Activated naive CD8-positive, alpha-beta T cell treated with anti-CD3 and anti-CD28 coated beads, Interleukin-2, amount 10 ng/mL, durations not matched to agents 7 days and 5 days (primary cell): ENCODE measurements around the gene IL13. TPM values are rescaled to one million over a fixed set of nuclear protein-coding genes. Genes with fewer than 3 reads are reported as not detected.
"Not testable (repeated sequence)": the region's sequence is repeated elsewhere in the genome, so short reads cannot be mapped to it uniquely, and the experiment has no call there.

Experiments
- ATAC-seq: fragments of 150-1000 bp; cut with Tn5 transposase; one replicate; pipeline ENCODE4 v1.10.0; 2021; ENCODE audit warnings: low read depth, moderate library complexity
- POLR2A ChIA-PET: fragments of 350-600 bp; sonication (Branson Sonifier 250); formaldehyde crosslinking; loops from one replicate; lab custom pipeline; 2021; ENCODE audit warnings: antibody characterized with exemption; lab: Charles Lee
- DNase-seq: peaks from one replicate; pipeline ENCODE4 v3.0.0; 2021
- H3K27ac Mint-ChIP-seq: one replicate; pipeline ENCODE4 v1.8.0; 2022; ENCODE audit warnings: mild to moderate bottlenecking, mixed read lengths
- H3K27me3 Mint-ChIP-seq: one replicate; pipeline ENCODE4 v1.8.0; 2022; ENCODE audit warnings: mild to moderate bottlenecking, moderate library complexity, mixed read lengths
- H3K36me3 Mint-ChIP-seq: one replicate; pipeline ENCODE4 v1.8.0; 2021; ENCODE audit warnings: mild to moderate bottlenecking, mixed read lengths
- H3K4me1 Mint-ChIP-seq: one replicate; pipeline ENCODE4 v1.8.0; 2021; ENCODE audit warnings: mixed read lengths
- H3K4me3 Mint-ChIP-seq: one replicate; pipeline ENCODE4 v1.8.0; 2022; ENCODE audit warnings: mild to moderate bottlenecking, moderate library complexity, mixed read lengths
- H3K9me3 Mint-ChIP-seq: one replicate; pipeline ENCODE4 v1.8.0; 2021; ENCODE audit warnings: mixed read lengths
- total RNA-seq, 2 experiments: library from RNA; stranded (reverse); gene quantifications; one replicate each; pipeline ENCODE4 v1.2.3, GENCODE V29; 2021

IL13 gene
- total RNA-seq, result under 1 TPM; 0.30 to 0.37 TPM

DNA sequence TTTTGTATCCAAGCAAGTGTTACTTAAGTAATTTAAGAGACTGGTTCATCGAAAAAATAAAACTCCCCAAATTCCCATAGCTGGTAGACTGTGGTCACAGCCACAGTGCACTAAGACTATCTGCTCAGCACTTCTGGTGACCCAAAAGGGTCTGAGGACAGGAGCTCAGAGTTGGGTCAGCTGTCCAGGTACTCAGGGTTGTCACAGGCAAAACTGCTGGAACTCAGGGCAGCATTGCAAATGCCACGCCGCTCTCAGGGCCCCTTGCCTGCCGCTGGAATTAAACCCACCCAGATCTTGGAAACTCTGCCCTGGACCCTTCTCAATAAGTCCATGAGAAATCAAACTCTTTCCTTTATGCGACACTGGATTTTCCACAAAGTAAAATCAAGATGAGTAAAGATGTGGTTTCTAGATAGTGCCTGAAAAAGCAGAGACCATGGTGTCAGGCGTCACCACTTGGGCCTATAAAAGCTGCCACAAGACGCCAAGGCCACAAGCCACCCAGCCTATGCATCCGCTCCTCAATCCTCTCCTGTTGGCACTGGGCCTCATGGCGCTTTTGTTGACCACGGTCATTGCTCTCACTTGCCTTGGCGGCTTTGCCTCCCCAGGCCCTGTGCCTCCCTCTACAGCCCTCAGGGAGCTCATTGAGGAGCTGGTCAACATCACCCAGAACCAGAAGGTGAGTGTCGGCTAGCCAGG, at the start of gene IL13:
Gene IL13, plus strand, starts transcription at position 498 of the 705 bp plus-strand sequence. Its CDS starts 14 bp downstream, at position 512.
- H3K9me3 Mint-ChIP-seq, result no peaks in the 10 kb centered on the region
- ATAC-seq (no peak), DNase-seq (no peak)
- peaks cover 7% of the 10 kb centered on the region for H3K27me3 Mint-ChIP-seq
- POLR2A ChIA-PET, result interaction anchor here (0.7 to 1.3 kb wide), 3 partner anchors 15 to 30 kb away, joined by 3 to 4 read pairs (median 3); no protein-coding TSS in a partner anchor
- no peaks in the 10 kb centered on the region for H3K36me3 Mint-ChIP-seq
- peak within 1 kb of the TSS; percentile 78 for H3K4me3 Mint-ChIP-seq
- H3K27ac Mint-ChIP-seq, result peak within 1 kb of the TSS; percentile 85
- peaks cover 34% of the 10 kb centered on the region for H3K4me1 Mint-ChIP-seq

DNA sequence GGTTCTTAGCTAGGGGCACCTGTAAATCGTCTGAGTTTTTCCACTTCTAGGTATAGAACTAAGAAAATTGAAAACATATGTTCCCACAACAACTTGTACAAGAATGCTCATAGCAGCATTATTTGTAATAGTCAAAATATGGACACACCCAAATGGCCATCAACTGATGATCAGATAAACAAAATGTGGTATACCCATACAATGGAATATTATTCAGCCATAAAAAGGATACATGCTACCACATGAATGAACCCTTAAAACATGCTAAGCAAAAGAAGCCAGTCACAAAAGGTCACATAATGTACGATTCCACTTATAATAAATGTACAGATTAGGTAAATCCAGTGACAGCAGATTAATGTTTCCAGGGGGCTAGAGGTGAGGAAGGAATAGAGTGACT, 46.0 kb upstream of the IL13 start:
- Mint-ChIP-seq H3K36me3 (peaks cover 41% of the 10 kb centered on the region), H3K4me1 (no peaks in the 10 kb centered on the region), H3K4me3 (no peak overlapping the region), H3K9me3 (no peaks in the 10 kb centered on the region), H3K27me3 (no peaks in the 10 kb centered on the region), H3K27ac (no peak overlapping the region)
- ATAC-seq (no peak), DNase-seq (no peak)
- POLR2A ChIA-PET, result no interaction called here

GRCh38 chr5:132612846-132613245, 45.1 kb upstream of the IL13 start:
- DNase-seq, result no peak
- Mint-ChIP-seq H3K9me3 (no peaks in the 10 kb centered on the region), H3K27ac (no peak overlapping the region), H3K4me3 (no peak overlapping the region), H3K4me1 (no peaks in the 10 kb centered on the region), H3K36me3 (peaks cover 42% of the 10 kb centered on the region), H3K27me3 (no peaks in the 10 kb centered on the region)
- ATAC-seq, result no peak
- POLR2A ChIA-PET, result no interaction called here

DNA sequence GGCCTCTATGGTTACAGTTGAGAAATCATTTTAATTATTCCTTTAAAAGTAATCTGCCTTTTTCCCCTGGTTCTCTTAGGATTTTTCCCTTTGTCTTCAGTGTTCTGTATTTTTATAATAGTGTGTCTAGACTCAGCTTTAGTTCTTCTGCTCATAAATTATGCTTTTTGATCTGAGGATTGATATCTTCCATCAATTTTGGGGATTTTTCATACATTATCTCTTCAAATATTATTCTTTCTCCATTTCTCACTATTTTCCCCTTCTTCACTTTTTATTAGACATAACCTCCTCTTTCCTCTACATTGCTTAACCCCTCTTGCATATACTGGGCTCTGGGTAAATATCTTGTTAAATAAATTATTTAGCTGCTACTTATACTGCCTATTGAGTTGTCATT, 36.3 kb upstream of the IL13 start:
- Mint-ChIP-seq H3K36me3 (peaks cover 47% of the 10 kb centered on the region), H3K27ac (no peak overlapping the region), H3K9me3 (no peaks in the 10 kb centered on the region), H3K27me3 (no peaks in the 10 kb centered on the region), H3K4me3 (no peak overlapping the region), H3K4me1 (peaks cover 4% of the 10 kb centered on the region)
- POLR2A ChIA-PET, result no interaction called here
- ATAC-seq, result no peak
- DNase-seq, result no peak

- no peak for DNase-seq
- Mint-ChIP-seq H3K9me3 (no peaks in the 10 kb centered on the region), H3K27ac (no peak overlapping the region), H3K27me3 (no peaks in the 10 kb centered on the region), H3K4me1 (peaks cover 4% of the 10 kb centered on the region), H3K36me3 (peaks cover 46% of the 10 kb centered on the region), H3K4me3 (no peak overlapping the region)
- no peak for ATAC-seq
- POLR2A ChIA-PET, result no interaction called here
These were observed 35.4 kb upstream of the IL13 start for GRCh38 chr5:132622608-132623007.

DNA sequence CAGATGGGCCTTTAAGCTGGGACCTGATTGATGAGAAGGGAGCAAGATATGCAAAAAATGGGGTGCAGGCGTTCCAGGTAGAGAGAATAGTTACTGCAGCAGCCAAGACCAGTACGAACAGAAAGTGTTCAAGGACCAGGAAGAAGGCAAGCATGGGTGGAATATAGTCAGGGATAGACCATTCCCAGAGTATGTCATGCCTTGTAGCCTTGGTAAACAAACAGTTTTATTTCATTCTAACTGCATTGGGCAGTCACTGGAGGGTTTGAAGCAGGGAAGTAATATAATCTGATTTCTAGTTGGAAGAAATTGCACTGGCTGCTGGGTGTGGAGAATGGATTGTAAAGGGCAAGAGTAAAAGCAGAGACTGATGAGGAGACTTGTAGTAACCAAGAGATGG, 30.5 kb upstream of the IL13 start:
- H3K36me3 Mint-ChIP-seq, result peaks cover 49% of the 10 kb centered on the region
- no peaks in the 10 kb centered on the region for H3K9me3 Mint-ChIP-seq
- no peaks in the 10 kb centered on the region for H3K27me3 Mint-ChIP-seq
- DNase-seq (no peak), ATAC-seq (no peak)
- POLR2A ChIA-PET, result no interaction called here
- peaks cover 23% of the 10 kb centered on the region for H3K4me1 Mint-ChIP-seq
- H3K27ac Mint-ChIP-seq, result no peak overlapping the region
- no peak overlapping the region for H3K4me3 Mint-ChIP-seq

DNA sequence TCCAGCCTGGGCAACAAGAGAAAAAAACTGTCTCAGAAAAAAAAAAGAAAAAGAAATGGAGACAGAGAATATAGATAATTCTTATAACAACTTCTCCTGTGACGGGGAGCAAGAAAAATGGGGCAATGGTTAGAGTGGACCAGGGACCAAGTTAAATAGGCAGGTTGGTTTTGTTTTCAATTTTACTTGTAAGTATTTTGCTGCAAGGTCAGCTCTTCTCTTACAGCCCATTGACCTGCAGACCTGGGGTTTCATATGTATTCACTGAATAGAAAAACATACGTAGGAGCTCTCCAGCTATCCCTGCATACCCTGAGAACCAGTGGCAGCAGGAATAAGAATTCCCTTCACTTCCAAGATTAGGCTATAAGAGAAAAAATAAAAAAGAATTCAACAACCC, 29.2 kb upstream of the IL13 start:
- Mint-ChIP-seq H3K27ac (no peak overlapping the region), H3K4me1 (peaks cover 21% of the 10 kb centered on the region), H3K27me3 (no peaks in the 10 kb centered on the region), H3K36me3 (peaks cover 42% of the 10 kb centered on the region), H3K4me3 (no peak overlapping the region), H3K9me3 (no peaks in the 10 kb centered on the region)
- DNase-seq (no peak), ATAC-seq (no peak)
- POLR2A ChIA-PET, result interaction anchor here (2.2 kb wide), 1 partner anchor 13 kb away, joined by 7 read pairs; no protein-coding TSS in a partner anchor

DNA sequence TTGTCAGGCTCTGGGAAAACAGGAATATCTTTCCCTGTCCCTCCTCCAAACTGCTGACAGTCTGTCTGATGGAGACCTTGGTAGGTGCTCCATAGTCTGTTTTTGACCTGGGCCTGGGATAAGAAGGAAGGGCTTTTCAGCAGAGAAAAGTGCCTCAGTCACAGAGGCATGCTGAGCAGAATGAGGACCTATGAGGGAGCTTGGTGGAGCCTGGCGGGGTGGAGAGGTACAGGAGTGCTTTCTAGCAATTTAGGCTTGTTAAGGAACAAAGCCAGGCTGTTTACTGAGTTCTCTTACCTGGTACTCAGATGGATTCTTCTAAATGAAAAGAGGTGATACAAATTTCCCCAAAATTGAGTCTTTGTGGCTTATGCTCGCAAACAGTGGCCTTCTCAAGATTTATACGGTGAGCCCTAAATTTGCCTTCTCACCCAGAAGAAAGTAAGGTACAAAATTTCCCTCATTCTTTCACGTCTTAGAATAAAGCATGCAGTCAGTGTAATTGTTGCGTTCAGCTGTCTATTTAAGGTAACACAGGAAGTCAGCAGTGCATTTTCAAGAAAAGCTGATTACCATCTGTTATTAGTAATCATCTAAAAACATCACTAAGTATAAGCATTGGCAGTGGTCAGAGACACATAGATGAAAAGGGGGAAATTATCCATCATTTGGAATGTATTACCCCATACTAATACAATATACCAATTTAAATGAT, 28.6 kb upstream of the IL13 start:
- Mint-ChIP-seq H3K4me1 (peaks cover 21% of the 10 kb centered on the region), H3K27ac (peak overlapping the region; percentile 55), H3K27me3 (no peaks in the 10 kb centered on the region), H3K4me3 (no peak overlapping the region), H3K9me3 (no peaks in the 10 kb centered on the region), H3K36me3 (peaks cover 44% of the 10 kb centered on the region)
- POLR2A ChIA-PET, result interaction anchor here (2.0 to 2.2 kb wide), 2 partner anchors 10 to 12 kb away, joined by 7 to 11 read pairs; no protein-coding TSS in a partner anchor
- no peak for DNase-seq
- ATAC-seq, result peak; percentile 33

DNA sequence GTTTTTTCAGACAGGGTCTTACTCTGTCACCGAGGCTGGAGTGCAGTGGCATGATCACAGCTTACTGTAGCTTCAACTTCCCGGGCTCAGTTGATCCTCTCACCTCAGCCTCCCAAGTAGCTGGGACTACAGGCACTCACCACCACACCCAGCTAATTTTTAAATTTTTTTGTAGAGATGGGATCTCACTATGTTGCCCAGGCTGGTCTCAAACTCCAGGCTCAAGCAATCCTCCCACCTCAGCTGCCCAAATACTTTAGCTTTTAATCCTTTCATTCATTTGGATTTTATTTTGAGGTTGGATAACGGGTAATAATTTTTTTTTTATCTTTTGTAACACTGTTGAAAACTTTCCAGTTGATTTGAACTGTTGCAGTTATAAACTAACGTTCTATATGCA, 24.4 kb upstream of the IL13 start:
- POLR2A ChIA-PET, result interaction anchor here (0.7 kb wide), 1 partner anchor 128 kb away, joined by 4 read pairs; no protein-coding TSS in a partner anchor

GRCh38 chr5:132635873-132636272, 22.1 kb upstream of the IL13 start:
- POLR2A ChIA-PET, result no interaction called here
- ATAC-seq, result peak; percentile 57
- no peaks in the 10 kb centered on the region for H3K9me3 Mint-ChIP-seq
- H3K27ac Mint-ChIP-seq, result peak overlapping the region; percentile 86
- H3K4me3 Mint-ChIP-seq, result peak overlapping the region; percentile 58
- DNase-seq, result no peak
- H3K27me3 Mint-ChIP-seq, result no peaks in the 10 kb centered on the region
- H3K36me3 Mint-ChIP-seq, result peaks cover 38% of the 10 kb centered on the region
- peaks cover 60% of the 10 kb centered on the region for H3K4me1 Mint-ChIP-seq

More for the DNA sequence above, 24.4 kb upstream of the IL13 start:
- not testable (repeated sequence) for ATAC-seq, DNase-seq, H3K27ac Mint-ChIP-seq, H3K4me3 Mint-ChIP-seq, H3K27me3 Mint-ChIP-seq, H3K9me3 Mint-ChIP-seq
- Mint-ChIP-seq H3K4me1 (peaks cover 50% of the 10 kb centered on the region), H3K36me3 (peaks cover 54% of the 10 kb centered on the region)

GRCh38 chr5:132637241-132637640, 20.7 kb upstream of the IL13 start:
- peaks cover 31% of the 10 kb centered on the region for H3K36me3 Mint-ChIP-seq
- no peak for DNase-seq
- peaks cover 67% of the 10 kb centered on the region for H3K4me1 Mint-ChIP-seq
- H3K9me3 Mint-ChIP-seq, result no peaks in the 10 kb centered on the region
- no peak for ATAC-seq
- POLR2A ChIA-PET, result interaction anchor here (0.7 kb wide), 1 partner anchor 153 kb away, joined by 3 read pairs; no protein-coding TSS in a partner anchor
- H3K27ac Mint-ChIP-seq, result peak overlapping the region; percentile 37
- H3K4me3 Mint-ChIP-seq, result peak overlapping the region; percentile 56
- no peaks in the 10 kb centered on the region for H3K27me3 Mint-ChIP-seq

GRCh38 chr5:132639706-132640130, 18.3 kb upstream of the IL13 start:
- POLR2A ChIA-PET, result interaction anchor here (1.0 to 3.5 kb wide), 5 partner anchors 9 to 98 kb away, joined by 3 to 13 read pairs (median 4); partner anchors contain the start of genes KIF3A and RAD50
- H3K9me3 Mint-ChIP-seq, result no peaks in the 10 kb centered on the region
- H3K4me3 Mint-ChIP-seq, result peak overlapping the region; percentile 41
- H3K27me3 Mint-ChIP-seq, result no peaks in the 10 kb centered on the region
- peaks cover 78% of the 10 kb centered on the region for H3K4me1 Mint-ChIP-seq
- H3K36me3 Mint-ChIP-seq, result peaks cover 37% of the 10 kb centered on the region
- DNase-seq (peak; percentile 50), ATAC-seq (peak; percentile 78)
- peak overlapping the region; percentile 88 for H3K27ac Mint-ChIP-seq

GRCh38 chr5:132640613-132641012, 17.4 kb upstream of the IL13 start:
- DNase-seq (no peak), ATAC-seq (no peak)
- no peaks in the 10 kb centered on the region for H3K9me3 Mint-ChIP-seq
- H3K27me3 Mint-ChIP-seq, result no peaks in the 10 kb centered on the region
- H3K27ac Mint-ChIP-seq, result peak overlapping the region; percentile 88
- peak overlapping the region; percentile 46 for H3K4me3 Mint-ChIP-seq
- peaks cover 42% of the 10 kb centered on the region for H3K36me3 Mint-ChIP-seq
- POLR2A ChIA-PET, result interaction anchor here (0.9 to 3.5 kb wide), 5 partner anchors 10 to 107 kb away, joined by 4 to 13 read pairs (median 7); partner anchors contain the start of genes CCNI2 and IL13
- H3K4me1 Mint-ChIP-seq, result peaks cover 75% of the 10 kb centered on the region
